ENCODE data around the gene PMFBP1. TPM values are rescaled to one million over a fixed set of nuclear protein-coding genes. Genes with fewer than 3 reads are reported as not detected.

PMFBP1 gene
- total RNA-seq, 2 donors from 2014 or later, result 0.57 to 0.60 TPM

GRCh38 chr16:72112906-72113615 lies 58.9 kb downstream of the PMFBP1 start:
- no peak for DNase-seq (ENCODE audit: low spot score)
- intact Hi-C loops (cut with DNase I), result no loop called here

DNA sequence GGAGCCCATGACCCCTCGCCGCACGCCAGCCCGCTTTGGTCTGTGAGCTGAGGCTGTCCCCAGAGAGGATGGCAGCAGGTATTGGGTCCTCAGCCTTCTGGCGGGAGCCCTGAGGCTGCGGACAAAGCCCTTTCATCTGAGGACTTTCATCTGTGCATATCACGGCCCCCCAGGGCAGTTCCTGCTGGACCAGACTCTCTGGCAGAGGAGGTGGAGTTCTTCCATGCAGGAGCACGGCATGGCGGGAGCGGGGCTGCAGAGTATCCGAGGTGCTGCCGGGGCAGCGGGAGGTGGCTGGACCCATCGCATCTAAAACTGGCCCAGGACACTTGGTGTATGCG lies 59.5 kb downstream of the PMFBP1 start:
- DNase-seq (ENCODE audit: low spot score), result no peak
- intact Hi-C loops (cut with DNase I), result no loop called here

DNA sequence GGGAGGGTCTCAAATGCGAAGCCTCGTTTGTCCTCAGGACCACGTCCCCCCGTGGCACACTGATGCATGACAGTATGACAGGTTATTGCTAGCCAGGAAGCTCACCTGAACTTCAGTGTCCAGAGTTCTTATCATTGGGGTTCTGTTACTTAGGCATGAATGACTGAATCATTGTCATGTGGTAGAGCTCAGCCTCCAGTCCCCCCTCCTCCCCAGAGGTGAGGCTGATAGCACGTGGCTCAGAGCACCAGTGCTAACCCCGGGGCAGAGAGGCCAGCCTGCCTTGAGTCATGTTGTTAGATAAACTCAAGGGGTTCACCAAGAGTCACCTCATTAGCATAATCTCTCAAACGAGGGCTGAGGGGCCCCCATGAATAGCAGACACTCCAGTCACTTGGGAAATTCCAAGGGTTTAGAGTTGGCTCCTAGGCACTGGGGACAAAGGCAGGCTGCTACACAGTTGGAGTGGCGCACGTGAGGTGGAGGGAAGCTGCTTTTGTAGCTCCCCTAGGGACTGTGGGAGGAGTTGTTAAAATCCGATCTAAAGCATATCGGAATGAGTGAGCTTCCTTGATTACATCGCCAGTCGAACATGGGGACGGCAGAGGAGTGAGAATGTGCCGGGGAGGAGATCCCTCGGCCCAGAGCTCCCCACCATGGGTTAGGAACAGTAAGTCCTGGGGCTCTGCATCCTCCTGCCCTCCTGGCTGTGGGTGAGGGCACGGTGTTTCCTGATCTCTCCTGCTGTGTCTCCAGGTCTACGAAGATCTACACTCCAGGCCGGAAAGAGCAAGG lies 60.1 kb downstream of the PMFBP1 start:
- DNase-seq (ENCODE audit: low spot score), result no peak
- intact Hi-C loops (cut with DNase I), result no loop called here

DNA sequence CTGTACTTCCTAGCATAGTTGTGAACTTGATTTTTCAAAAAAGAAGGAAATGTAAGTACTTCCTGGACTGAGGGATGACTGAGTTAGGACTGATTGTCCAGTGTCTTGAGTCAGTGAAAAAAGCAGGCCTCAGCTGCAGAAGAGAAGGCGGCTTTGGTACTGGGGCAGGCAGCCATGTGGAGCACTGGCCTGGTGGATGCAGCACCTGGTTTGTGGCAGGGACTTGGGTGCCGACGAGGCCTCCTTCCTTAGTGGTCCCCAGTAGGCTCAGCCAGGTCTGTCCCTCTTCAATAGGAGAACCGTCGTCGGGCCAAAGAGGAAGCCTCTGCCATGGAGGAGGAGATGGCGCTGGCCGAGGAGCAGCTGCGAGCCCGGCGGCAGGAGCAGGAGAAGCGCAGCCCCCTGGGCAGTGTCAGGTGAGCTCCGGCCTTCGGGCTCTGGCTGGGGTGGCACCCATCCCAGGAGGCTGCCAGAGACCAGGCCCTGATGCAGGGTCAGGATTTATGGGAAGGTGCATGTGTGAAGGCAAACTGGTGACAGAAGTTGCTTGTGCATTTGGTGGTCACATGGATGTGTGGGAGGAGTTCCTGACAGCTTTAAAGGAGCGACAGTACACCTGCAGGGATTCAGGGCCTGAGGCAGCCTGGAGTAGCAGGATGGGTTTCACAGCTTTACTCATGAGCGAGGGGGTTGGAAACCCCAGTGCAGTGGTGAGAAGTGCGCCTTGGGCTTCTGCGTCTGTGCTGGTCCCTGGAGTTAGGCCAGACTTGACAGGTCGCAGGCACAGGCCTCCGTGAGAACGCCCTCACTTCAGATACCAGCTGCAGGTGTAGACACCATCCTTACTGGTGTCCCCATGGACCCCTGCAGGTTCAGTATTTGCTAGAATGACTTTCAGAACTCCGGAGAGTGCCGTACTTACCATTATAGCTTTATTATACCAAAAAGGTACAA lies 61.0 kb downstream of the PMFBP1 start:
- no peak for DNase-seq (ENCODE audit: low spot score)
- intact Hi-C loops (cut with DNase I), result no loop called here

DNA sequence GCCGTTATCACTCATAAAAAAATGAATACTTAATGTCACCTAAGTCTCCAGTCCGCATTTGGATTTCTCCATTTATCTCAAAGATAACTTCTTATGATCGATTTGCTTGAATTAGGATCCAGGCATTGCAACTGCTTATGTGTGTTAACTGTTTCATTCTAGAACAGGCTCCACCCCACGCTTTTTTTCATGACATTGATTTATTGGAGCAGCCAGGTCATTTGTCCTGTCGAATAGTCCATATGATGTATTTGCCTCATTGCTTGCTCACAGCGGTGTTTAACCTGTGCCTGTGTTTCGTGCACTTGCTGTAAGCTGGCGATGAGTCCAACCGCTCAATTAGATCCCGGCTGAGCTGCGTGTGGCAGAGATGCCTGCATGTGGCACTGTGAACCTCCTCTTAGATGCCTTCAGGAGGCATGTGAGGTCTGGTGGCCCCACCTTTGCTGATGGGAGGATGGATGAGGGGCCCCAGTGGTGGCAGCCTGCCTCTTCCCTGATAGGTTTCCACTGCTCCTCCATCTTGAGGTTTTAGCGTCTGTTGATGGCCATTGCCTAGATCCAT lies 61.9 kb downstream of the PMFBP1 start:
- no peak for DNase-seq (ENCODE audit: low spot score)

DNA sequence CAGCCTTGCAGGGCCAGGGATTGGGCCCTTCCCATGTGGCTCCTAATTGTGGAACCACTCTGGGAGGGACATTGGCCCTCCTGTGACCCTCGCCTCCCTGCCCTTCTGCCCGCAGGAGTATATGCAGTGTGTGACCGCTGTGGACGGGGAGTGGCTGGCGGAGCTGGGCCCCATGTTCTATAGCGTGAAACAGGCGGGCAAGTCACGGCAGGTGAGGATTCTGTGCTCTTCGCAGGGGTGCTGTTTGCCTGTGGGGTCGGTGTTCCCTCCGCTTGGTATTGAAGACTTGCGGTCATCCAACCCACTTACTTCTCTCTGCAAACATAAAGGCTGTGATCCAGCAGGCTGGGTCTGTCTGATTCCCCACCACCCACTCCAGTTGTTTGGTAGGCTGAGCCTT lies 62.7 kb downstream of the PMFBP1 start:
- DNase-seq (ENCODE audit: low spot score), result no peak
- intact Hi-C loops (cut with DNase I), result no loop called here

More for the DNA sequence above, 61.9 kb downstream of the PMFBP1 start:
- intact Hi-C loops (cut with DNase I), result no loop called here

GRCh38 chr16:72108353-72109102 lies 63.4 kb downstream of the PMFBP1 start:
- DNase-seq (ENCODE audit: low spot score), result no peak
- intact Hi-C loops (cut with DNase I), result no loop called here

DNA sequence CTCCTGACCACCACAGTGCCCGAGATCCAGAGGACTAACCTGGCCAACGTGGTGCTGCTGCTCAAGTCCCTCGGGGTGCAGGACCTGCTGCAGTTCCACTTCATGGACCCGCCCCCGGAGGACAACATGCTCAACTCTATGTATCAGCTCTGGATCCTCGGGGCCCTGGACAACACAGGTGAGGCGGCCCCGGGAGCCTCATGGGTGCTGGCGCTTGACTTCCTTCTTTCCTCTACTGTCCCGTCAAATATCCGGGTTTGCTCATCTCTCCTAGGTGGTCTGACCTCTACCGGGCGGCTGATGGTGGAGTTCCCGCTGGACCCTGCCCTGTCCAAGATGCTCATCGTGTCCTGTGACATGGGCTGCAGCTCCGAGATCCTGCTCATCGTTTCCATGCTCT lies 64.6 kb downstream of the PMFBP1 start:
- DNase-seq (ENCODE audit: low spot score), result no peak
- intact Hi-C loops (cut with DNase I), result no loop called here

- no peak for DNase-seq (ENCODE audit: low spot score)
- intact Hi-C loops (cut with DNase I), result no loop called here
Measured at GRCh38 chr16:72105978-72106377, 66.0 kb downstream of the PMFBP1 start.

- intact Hi-C loops (cut with DNase I), result no loop called here
- no peak for DNase-seq (ENCODE audit: low spot score)
Measured at GRCh38 chr16:72104905-72105304, 67.0 kb downstream of the PMFBP1 start.

DNA sequence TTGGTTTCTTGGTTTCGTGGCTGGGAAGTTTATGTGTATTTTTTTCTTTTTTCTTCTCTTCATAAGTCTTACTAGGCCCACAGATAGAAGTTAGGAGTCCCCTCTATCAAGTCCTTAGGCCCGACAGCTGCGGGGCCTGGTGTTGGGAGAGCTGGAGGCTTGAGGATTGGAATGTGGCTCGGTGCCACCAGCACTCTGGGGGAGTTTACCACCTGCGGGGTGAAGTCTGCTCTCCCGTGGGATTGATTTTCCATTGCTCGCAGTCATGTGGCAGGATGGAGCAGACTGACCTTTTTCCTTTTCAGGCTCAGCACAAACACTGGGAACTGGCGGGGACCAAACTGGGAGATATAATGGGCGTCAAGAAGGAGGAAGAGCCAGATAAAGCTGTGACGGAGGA lies 70.8 kb downstream of the PMFBP1 start:
- no peak for DNase-seq (ENCODE audit: low spot score)
- intact Hi-C loops (cut with DNase I), result no loop called here

DNA sequence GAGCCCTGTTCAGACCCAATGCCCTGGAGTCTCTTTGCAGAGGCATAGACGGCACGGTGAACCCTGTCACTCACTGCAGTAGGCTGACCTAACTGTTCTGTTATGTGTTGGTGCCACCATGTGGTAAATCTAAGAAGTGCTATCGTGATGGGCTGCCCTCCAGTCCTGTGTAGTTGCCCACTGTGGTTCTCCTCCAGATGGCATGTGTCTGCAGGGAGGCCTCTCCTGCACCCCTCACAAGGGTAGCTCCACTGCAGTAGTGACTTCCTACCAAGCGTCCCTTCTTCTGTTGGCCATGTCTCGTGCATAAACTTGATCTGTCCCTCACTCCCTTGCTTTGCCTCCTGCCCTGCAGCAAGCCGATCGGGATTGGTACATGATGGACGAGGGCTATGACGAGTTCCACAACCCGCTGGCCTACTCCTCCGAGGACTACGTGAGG lies 72.6 kb downstream of the PMFBP1 start:
- intact Hi-C loops (cut with DNase I), result loop anchor here in 1 of 2 donors (1.0 kb wide), 1 partner anchor 35 kb away; no protein-coding TSS in a partner anchor
- no peak for DNase-seq (ENCODE audit: low spot score)

DNA sequence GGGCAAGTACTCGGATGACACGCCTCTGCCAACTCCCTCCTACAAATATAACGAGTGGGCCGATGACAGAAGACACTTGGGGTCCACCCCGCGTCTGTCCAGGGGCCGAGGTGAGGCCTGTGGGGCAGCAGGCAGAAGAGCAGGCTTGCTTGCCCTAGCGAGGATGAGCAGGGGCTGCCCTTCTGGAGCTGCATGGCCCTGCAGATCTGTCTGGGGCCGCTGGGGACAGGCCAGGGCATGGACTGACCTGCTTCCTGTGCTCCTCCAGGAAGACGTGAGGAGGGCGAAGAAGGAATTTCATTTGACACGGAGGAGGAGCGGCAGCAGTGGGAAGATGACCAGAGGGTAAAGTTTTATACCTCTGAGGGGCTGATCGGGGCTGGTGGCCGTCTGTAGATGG lies 73.0 kb downstream of the PMFBP1 start:
- DNase-seq (ENCODE audit: low spot score), result no peak
- intact Hi-C loops (cut with DNase I), result loop anchor here in 1 of 2 donors (1.0 kb wide), 1 partner anchor 35 kb away; no protein-coding TSS in a partner anchor

GRCh38 chr16:72094266-72094610 lies 77.7 kb downstream of the PMFBP1 start:
- intact Hi-C loops (cut with DNase I), result no loop called here
- DNase-seq (ENCODE audit: low spot score), result no peak

DNA sequence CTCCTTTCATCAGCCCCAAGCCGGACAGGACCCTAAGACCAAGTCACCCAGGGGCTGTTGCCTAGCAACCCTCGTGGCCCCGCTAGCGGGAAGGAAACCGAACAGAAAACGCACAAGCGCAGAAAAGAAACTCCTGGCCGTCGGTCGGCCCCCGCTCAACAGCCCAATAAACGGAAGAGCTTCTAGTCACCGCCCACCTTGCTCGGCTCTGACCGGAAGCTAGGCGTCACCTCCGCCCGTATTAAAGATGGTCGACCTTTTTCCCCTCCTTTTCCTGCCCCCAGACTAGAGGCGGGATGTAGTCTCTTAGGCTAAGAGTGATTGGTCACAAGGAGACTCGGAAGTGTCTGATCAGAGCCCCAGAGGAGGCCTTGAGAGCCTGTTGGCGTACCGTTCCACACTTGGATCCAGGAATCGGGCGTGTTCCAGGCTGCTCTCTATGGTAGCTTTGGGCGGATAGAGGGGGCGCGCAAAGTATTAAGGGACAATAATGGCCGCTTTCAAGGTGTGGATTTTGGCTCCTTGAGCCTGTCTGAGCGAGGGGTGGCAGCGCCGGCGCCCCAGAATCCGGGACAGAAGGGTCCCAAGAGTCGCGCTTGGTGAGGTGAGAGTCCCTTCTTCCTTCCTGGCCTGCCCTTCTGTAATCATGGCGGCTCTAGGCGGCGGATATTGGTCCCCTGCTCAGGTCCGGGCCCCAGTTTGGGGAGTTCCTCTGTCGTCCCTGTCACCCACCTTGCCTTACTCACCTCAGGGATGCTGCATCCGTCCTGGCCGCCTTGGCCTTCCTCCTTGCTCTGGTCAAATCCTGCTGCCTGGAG lies 78.3 kb downstream of the PMFBP1 start, which contains the start of the genes DHX38 and TXNL4B:
DHX38 (plus strand) TSS at position 400 of the 818 bp plus-strand sequence. CDS start 2,311 bp downstream, outside the sequence.
TXNL4B (minus strand) TSS at position 173 of the 818 bp plus-strand sequence. CDS start 2,871 bp downstream, outside the sequence.
- intact Hi-C loops (cut with DNase I), result no loop called here
- DNase-seq (ENCODE audit: low spot score), result peak; percentile 97

DNA sequence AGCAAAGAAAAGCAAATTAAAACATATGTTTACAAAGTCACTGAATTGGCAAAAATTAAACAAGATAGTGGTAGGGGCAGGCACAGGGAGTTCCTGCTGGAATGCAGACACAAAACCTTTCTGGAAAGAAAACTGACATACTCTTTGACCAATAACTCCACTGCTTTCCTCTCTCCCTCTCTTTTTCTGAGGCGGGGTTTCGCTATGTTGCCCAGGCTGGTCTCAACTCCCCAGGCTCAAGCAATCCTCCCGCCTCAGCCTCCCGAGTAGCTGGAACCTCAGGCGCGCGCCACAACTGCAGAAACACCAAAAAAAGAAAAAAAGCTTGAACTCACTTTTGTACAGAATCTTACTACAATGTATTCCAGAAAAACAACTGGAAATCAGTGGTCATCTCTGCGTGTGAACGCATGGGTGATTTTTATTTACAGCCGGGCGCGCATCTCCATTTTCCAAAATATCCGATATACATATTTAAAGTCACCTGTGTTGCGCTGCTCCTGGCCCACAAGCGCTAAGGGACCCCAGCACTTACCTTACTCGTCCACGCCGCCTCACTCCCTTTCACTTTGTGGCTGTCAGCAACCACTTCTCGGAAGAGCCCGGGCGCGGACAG lies 79.0 kb downstream of the PMFBP1 start:
- intact Hi-C loops (cut with DNase I), result no loop called here
- no peak for DNase-seq (ENCODE audit: low spot score)

DNA sequence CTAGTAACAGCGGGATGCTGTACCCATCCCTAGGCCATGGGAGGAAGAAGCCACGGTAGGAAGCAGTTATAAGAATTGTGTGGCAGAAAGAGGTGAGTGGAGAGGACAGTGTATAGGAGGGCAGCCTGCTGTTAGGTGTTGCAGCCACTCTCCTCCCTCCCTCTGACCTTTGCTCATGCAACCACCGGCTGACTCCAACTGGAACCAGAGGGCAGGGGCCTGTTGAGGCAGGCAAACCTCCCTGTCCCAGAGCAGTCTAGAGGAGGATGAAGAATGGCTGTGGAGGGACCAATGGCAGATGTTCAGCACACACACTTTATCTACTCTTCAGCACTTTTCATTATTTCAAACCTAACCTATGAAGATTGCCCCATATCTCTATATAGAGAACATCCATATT lies 80.7 kb downstream of the PMFBP1 start:
- no peak for DNase-seq (ENCODE audit: low spot score)
- intact Hi-C loops (cut with DNase I), result no loop called here

Measured in posterior vena cava (tissue), 2 donors.